Stomach (tissue), 9 donors: ENCODE data around the gene STN1. TPM values are rescaled to one million over a fixed set of nuclear protein-coding genes. Genes with fewer than 3 reads are reported as not detected.

Experiments
- DNase-seq, 2 donors: peaks; one replicate each; pipeline versions ENCODE4 v3.0.0 to v3.0.0-alpha.2; 2013 to 2019
- H3K27ac ChIP-seq, 5 donors: fragments of 200-600 bp in 4 of 5; sonication (generic) in 4 of 5; one replicate each; pipeline ENCODE4 v1.5.1; 2013 to 2019; ENCODE audit warnings: mild to moderate bottlenecking in 1 of 5, moderate library complexity in 1 of 5
- H3K27me3 ChIP-seq, 3 donors: fragments of 200-600 bp; sonication (generic); one replicate each; pipeline ENCODE4 v1.5.1; 2017 to 2019; ENCODE audit warnings: mixed run types in 1 of 3
- H3K36me3 ChIP-seq, 4 donors: fragments of 200-600 bp; sonication (generic); 1 replicate in 3 of 4; 2 replicates in 1 of 4; pipeline ENCODE4 v1.5.1; 2016 to 2019
- H3K4me1 ChIP-seq, 4 donors: fragments of 200-600 bp; sonication (generic); one replicate each; pipeline ENCODE4 v1.5.1; 2016 to 2019
- H3K4me3 ChIP-seq, 4 donors: fragments of 200-600 bp; sonication (generic) in 3 of 4; one replicate each; pipeline ENCODE4 v1.5.1; 2016 to 2019; ENCODE audit warnings: mild to moderate bottlenecking in 1 of 4
- H3K9me3 ChIP-seq, 4 donors: fragments of 200-600 bp; sonication (generic); one replicate each; pipeline ENCODE4 v1.5.1; 2016 to 2019
- EP300 ChIP-seq: sonication (generic); formaldehyde crosslinking; IDR thresholded peaks from one replicate; pipeline ENCODE4 v1.6.1; 2017; ENCODE audit warnings: antibody characterized with exemption
- POLR2A ChIP-seq, 4 donors: fragments of 450-650 bp; IDR thresholded peaks; one replicate each; pipeline ENCODE4 v1.6.1; 2016; ENCODE audit warnings: antibody characterized with exemption in 4 of 4, control low read depth in 2 of 4, mild to moderate bottlenecking in 1 of 4, moderate library complexity in 1 of 4
- POLR2AphosphoS5 ChIP-seq, 3 donors: sonication (generic); formaldehyde crosslinking; IDR thresholded peaks; one replicate each; pipeline ENCODE4 v1.6.1; 2016; ENCODE audit warnings: antibody characterized with exemption in 3 of 3
- WGBS, 5 donors: extraction: QIAGEN DNeasy Blood & Tissue Kit in 3 of 5; methylation state at CpG; one replicate each; pipeline versions ENCODE4 v1.1.5 to v1.1.7; 2013 to 2018; 5-methylcytosine and 5-hydroxymethylcytosine counted together
- intact Hi-C: fragments of 100-400 bp; cut with DNase I; formaldehyde crosslinking; loops from one replicate; pipeline ENCODE4 v1.15.1; 2023; ENCODE audit warnings: low total_unique reads
- polyA plus RNA-seq, 3 donors: library from polyadenylated mRNA; stranded (reverse); fragments of 200-250 nt; gene quantifications; one replicate each; pipeline ENCODE4 v1.2.3, GENCODE V29; 2013
- total RNA-seq, 5 donors: library from RNA; depleted of rRNA; stranded (reverse); fragments of >200 nt; gene quantifications; one replicate each; pipeline versions ENCODE4 v1.1.0 to v1.2.3, GENCODE V29; 2014 to 2016
- TF ChIP-seq, protein P1 (sequence below), 7 experiments: fragments of 450-650 bp in 4 of 7; fragments of 200-600 bp in 3 of 7; sonication (generic) in 3 of 7; IDR thresholded peaks; one replicate each; pipeline ENCODE4 v1.5.1; 2016 to 2019; ENCODE audit warnings: antibody characterized with exemption in 7 of 7, control low read depth in 2 of 7, mild to moderate bottlenecking in 1 of 7
- donor health status: healthy with polysubstance abuse.
- donor health status: Bipolar disorder and iron deficiency.
- donor health status: healthy.

Gene STN1
- total and polyA plus RNA-seq, 8 donors = 0.45 to 41.1 (median 20.5) TPM

DNA sequence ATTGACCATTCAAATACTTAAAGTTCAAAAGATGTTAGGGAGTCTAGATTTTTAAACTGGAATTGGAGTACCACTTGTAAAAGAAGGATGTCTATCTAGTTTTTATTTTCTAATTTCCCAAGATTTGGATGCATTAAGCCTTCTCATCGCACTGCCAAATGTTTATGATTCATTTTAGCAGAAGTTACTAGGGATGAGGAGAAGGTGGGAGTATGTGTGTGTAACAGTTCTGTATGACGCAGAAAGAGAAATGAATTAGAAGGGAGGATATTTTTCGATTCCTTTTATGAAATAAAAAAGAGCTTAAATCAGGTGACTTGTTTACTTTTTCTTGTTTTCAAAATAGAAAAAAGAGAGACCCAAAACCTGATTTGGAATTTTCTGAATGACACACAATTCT, 42.1 kb upstream of the STN1 start:
- intact Hi-C loops = no loop called here
- TF ChIP-seq POLR2A (IDR thresholded peaks at IDR 0.05) = no peak
- TF ChIP-seq, protein P1, sequence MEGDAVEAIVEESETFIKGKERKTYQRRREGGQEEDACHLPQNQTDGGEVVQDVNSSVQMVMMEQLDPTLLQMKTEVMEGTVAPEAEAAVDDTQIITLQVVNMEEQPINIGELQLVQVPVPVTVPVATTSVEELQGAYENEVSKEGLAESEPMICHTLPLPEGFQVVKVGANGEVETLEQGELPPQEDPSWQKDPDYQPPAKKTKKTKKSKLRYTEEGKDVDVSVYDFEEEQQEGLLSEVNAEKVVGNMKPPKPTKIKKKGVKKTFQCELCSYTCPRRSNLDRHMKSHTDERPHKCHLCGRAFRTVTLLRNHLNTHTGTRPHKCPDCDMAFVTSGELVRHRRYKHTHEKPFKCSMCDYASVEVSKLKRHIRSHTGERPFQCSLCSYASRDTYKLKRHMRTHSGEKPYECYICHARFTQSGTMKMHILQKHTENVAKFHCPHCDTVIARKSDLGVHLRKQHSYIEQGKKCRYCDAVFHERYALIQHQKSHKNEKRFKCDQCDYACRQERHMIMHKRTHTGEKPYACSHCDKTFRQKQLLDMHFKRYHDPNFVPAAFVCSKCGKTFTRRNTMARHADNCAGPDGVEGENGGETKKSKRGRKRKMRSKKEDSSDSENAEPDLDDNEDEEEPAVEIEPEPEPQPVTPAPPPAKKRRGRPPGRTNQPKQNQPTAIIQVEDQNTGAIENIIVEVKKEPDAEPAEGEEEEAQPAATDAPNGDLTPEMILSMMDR (IDR thresholded peaks at IDR 0.05) = no peak
- DNase-seq = no peak
- no peaks in the 10 kb centered on the region for H3K36me3 ChIP-seq
- no peaks in the 10 kb centered on the region for H3K4me1 ChIP-seq
- 76 to 86% (median 78%) methylated on average over 3 of the region's 3 CpGs for WGBS, 5 donors
- H3K4me3 ChIP-seq = no peak overlapping the region
- H3K27ac ChIP-seq = no peak overlapping the region
- H3K9me3 ChIP-seq = no peaks in the 10 kb centered on the region
- no peaks in the 10 kb centered on the region for H3K27me3 ChIP-seq

- H3K27me3 ChIP-seq = no peaks in the 10 kb centered on the region
- 89 to 98% (median 94%) methylated on average over 2 of the region's 2 CpGs for WGBS, 5 donors
- H3K9me3 ChIP-seq = peaks cover 0 to 4% (median 0%) of the 10 kb centered on the region in 4 donors
- no peak overlapping the region for H3K27ac ChIP-seq
- TF ChIP-seq, protein P1 (IDR thresholded peaks at IDR 0.05) = no peak
- TF ChIP-seq POLR2AphosphoS5 (IDR thresholded peaks at IDR 0.05) (no peak), POLR2A (IDR thresholded peaks at IDR 0.05) (no peak), EP300 (no peak)
- intact Hi-C loops = no loop called here
- DNase-seq = no peak
- no peak overlapping the region for H3K4me3 ChIP-seq
- H3K36me3 ChIP-seq = no peaks in the 10 kb centered on the region
- no peaks in the 10 kb centered on the region for H3K4me1 ChIP-seq
Measured at GRCh38 chr10:103958996-103959395, 41.0 kb upstream of the STN1 start.

GRCh38 chr10:103954543-103954942, 36.6 kb upstream of the STN1 start:
- no peak overlapping the region for H3K4me3 ChIP-seq
- H3K4me1 ChIP-seq = no peaks in the 10 kb centered on the region
- no peaks in the 10 kb centered on the region for H3K27me3 ChIP-seq
- no peaks in the 10 kb centered on the region for H3K36me3 ChIP-seq
- peaks cover 0 to 4% (median 0%) of the 10 kb centered on the region in 4 donors for H3K9me3 ChIP-seq
- H3K27ac ChIP-seq = no peak overlapping the region
- whole genome bisulfite sequencing, 5 donors = 51 to 100% (median 96%) methylated on average over 1 of the region's 1 CpG
- TF ChIP-seq, protein P1 (IDR thresholded peaks at IDR 0.05) = no peak
- TF ChIP-seq POLR2AphosphoS5 (IDR thresholded peaks at IDR 0.05) = no peak
- TF ChIP-seq EP300 = no peak
- intact Hi-C loops = no loop called here
- no peak for DNase-seq

- no peak for TF ChIP-seq EP300
- TF ChIP-seq, protein P1 (IDR thresholded peaks at IDR 0.05) = no peak
- TF ChIP-seq POLR2A (IDR thresholded peaks at IDR 0.05) = no peak
- no peak for TF ChIP-seq POLR2AphosphoS5 (IDR thresholded peaks at IDR 0.05)
- 28 to 52% (median 37%) methylated on average over 4 of the region's 4 CpGs for WGBS, 5 donors
- H3K9me3 ChIP-seq = peaks cover 0 to 4% (median 0%) of the 10 kb centered on the region in 4 donors
- H3K27me3 ChIP-seq = no peaks in the 10 kb centered on the region
- H3K36me3 ChIP-seq = no peaks in the 10 kb centered on the region
- intact Hi-C loops = no loop called here
- H3K4me1 ChIP-seq = no peaks in the 10 kb centered on the region
- DNase-seq = no peak
- no peak overlapping the region for H3K27ac ChIP-seq
- H3K4me3 ChIP-seq = no peak overlapping the region
Measured at GRCh38 chr10:103951942-103952341, 34.0 kb upstream of the STN1 start.
